ENCODE data around the gene SORCS2.
A peak's percentile ranks its signal among the peaks of the same experiment; 100 is the strongest.

The SORCS2 gene

GRCh38 chr4:7384003-7384928 is 191.9 kb downstream of the SORCS2 start:
- no peak for DNase-seq

- DNase-seq, result no peak
Observed at GRCh38 chr4:7384929-7385890, 192.9 kb downstream of the SORCS2 start.

GRCh38 chr4:7387925-7388324 is 195.6 kb downstream of the SORCS2 start:
- DNase-seq, result no peak

GRCh38 chr4:7388627-7389026 is 196.3 kb downstream of the SORCS2 start:
- no peak for DNase-seq

GRCh38 chr4:7389101-7389701 is 196.9 kb downstream of the SORCS2 start:
- no peak for DNase-seq

- no peak for DNase-seq
Observed at GRCh38 chr4:7389719-7390118, 197.4 kb downstream of the SORCS2 start.

GRCh38 chr4:7390336-7390735 is 198.0 kb downstream of the SORCS2 start:
- no peak for DNase-seq

- no peak for DNase-seq
Observed at GRCh38 chr4:7390906-7391636, 198.7 kb downstream of the SORCS2 start.

- DNase-seq, result no peak
Observed at GRCh38 chr4:7391637-7392437, 199.5 kb downstream of the SORCS2 start.

GRCh38 chr4:7392438-7393421 is 200.4 kb downstream of the SORCS2 start:
- no peak for DNase-seq

- no peak for DNase-seq
Observed at GRCh38 chr4:7393601-7394575, 201.6 kb downstream of the SORCS2 start.

GRCh38 chr4:7394681-7395451 is 202.5 kb downstream of the SORCS2 start:
- DNase-seq, result no peak

- DNase-seq, result no peak
Observed at GRCh38 chr4:7395645-7396044, 203.3 kb downstream of the SORCS2 start.

GRCh38 chr4:7396186-7396910 is 204.0 kb downstream of the SORCS2 start:
- DNase-seq, result no peak

- DNase-seq, result no peak
Observed at GRCh38 chr4:7397206-7398103, 205.1 kb downstream of the SORCS2 start.

- DNase-seq, result peak; percentile 69
Observed at GRCh38 chr4:7398104-7398423, 205.7 kb downstream of the SORCS2 start.
